Esophagus squamous epithelium (tissue), 5 donors: ENCODE measurements around the gene MYO3B. TPM values are rescaled to one million over a fixed set of nuclear protein-coding genes. Genes with fewer than 3 reads are reported as not detected.

ENCODE experiments used
- DNase-seq: peaks from one replicate; lab custom pipeline; 2025; lab: John Stamatoyannopoulos, UW
- H3K27ac ChIP-seq, 4 donors: fragments of 200-600 bp; sonication (generic); one replicate each; pipeline ENCODE4 v1.5.1; 2016 to 2019; ENCODE audit warnings: mild to moderate bottlenecking in 1 of 4
- H3K27me3 ChIP-seq, 4 donors: fragments of 200-600 bp; sonication (generic); 1 replicate in 3 of 4; 2 replicates in 1 of 4; pipeline versions ENCODE4 v1.5.1 to v1.6.0; 2017 to 2021; ENCODE audit warnings: antibody characterized with exemption in 1 of 4
- H3K36me3 ChIP-seq, 3 donors: fragments of 200-600 bp; sonication (generic); one replicate each; pipeline ENCODE4 v1.5.1; 2016 to 2019
- H3K4me1 ChIP-seq, 3 donors: fragments of 200-600 bp; sonication (generic); one replicate each; pipeline ENCODE4 v1.5.1; 2017 to 2019
- H3K4me3 ChIP-seq, 4 donors: fragments of 200-600 bp; sonication (generic); 1 replicate in 3 of 4; 2 replicates in 1 of 4; pipeline ENCODE4 v1.5.1; 2016 to 2019; ENCODE audit warnings: mild to moderate bottlenecking in 2 of 4, moderate library complexity in 1 of 4
- H3K9me3 ChIP-seq, 3 donors: fragments of 200-600 bp; sonication (generic); one replicate each; pipeline ENCODE4 v1.5.1; 2016 to 2019
- POLR2A ChIP-seq, 4 donors: fragments of 450-650 bp; IDR thresholded peaks; one replicate each; pipeline ENCODE4 v1.6.1; 2017; ENCODE audit warnings: antibody characterized with exemption in 4 of 4, mild to moderate bottlenecking in 4 of 4, moderate library complexity in 3 of 4
- WGBS, 2 donors: methylation state at CpG; one replicate each; pipeline ENCODE4 v1.1.5; 2018; 5-methylcytosine and 5-hydroxymethylcytosine counted together
- intact Hi-C: fragments of 100-400 bp; cut with DNase I; formaldehyde crosslinking; loops from one replicate; pipeline ENCODE4 v1.15.0; 2022
- total RNA-seq, 4 donors: library from RNA; depleted of rRNA; stranded (reverse); fragments of >200 nt; gene quantifications; one replicate each; pipeline ENCODE4 v1.1.0, GENCODE V29; 2016
- TF ChIP-seq, protein P1 (sequence below), 6 experiments: fragments of 450-650 bp in 4 of 6; fragments of 200-600 bp in 2 of 6; sonication (generic) in 2 of 6; IDR thresholded peaks; one replicate each; pipeline ENCODE4 v1.5.1; 2016 to 2019; ENCODE audit warnings: antibody characterized with exemption in 6 of 6, mild to moderate bottlenecking in 4 of 6, moderate library complexity in 4 of 6
- donor health status: DM: yes; HTN: yes; CAD: no.

The MYO3B gene
- total RNA-seq, 4 donors from 2014 or later: 0.15 to 0.38 (median 0.18) TPM

DNA sequence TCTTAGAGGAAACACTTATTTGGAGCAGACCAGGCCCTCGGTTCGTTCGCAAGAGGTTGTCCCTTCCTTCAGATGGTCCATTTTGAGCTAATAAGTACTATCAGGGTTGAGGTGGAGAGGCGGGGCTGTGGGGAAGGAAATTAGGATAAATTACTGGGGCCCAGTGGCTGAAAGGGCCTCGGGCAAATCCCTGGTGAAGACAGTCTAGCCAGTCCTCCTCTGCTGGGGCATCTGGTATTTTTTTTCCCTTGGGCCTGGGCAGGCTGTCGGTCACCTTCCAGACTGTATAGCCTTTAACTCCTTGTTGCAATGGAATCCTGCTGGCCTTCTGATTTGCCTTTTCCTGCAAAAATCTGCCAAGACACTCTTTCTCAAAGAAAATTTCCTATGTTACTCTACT is 1.7 kb upstream of the MYO3B start:
- Histone ChIP-seq H3K4me3 (no peak overlapping the region), H3K9me3 (no peaks in the 10 kb centered on the region), H3K4me1 (peaks cover 3 to 26% (median 4%) of the 10 kb centered on the region in 3 donors), H3K27ac (no peak overlapping the region), H3K27me3 (no peaks in the 10 kb centered on the region), H3K36me3 (no peaks in the 10 kb centered on the region)
- intact Hi-C loops: no loop called here
- TF ChIP-seq, protein P1, sequence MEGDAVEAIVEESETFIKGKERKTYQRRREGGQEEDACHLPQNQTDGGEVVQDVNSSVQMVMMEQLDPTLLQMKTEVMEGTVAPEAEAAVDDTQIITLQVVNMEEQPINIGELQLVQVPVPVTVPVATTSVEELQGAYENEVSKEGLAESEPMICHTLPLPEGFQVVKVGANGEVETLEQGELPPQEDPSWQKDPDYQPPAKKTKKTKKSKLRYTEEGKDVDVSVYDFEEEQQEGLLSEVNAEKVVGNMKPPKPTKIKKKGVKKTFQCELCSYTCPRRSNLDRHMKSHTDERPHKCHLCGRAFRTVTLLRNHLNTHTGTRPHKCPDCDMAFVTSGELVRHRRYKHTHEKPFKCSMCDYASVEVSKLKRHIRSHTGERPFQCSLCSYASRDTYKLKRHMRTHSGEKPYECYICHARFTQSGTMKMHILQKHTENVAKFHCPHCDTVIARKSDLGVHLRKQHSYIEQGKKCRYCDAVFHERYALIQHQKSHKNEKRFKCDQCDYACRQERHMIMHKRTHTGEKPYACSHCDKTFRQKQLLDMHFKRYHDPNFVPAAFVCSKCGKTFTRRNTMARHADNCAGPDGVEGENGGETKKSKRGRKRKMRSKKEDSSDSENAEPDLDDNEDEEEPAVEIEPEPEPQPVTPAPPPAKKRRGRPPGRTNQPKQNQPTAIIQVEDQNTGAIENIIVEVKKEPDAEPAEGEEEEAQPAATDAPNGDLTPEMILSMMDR (IDR thresholded peaks at IDR 0.05): no peak
- TF ChIP-seq POLR2A (IDR thresholded peaks at IDR 0.05): no peak
- 74 to 85% methylated on average over 6 of the region's 6 CpGs for WGBS, 2 donors
- no peak for DNase-seq

DNA sequence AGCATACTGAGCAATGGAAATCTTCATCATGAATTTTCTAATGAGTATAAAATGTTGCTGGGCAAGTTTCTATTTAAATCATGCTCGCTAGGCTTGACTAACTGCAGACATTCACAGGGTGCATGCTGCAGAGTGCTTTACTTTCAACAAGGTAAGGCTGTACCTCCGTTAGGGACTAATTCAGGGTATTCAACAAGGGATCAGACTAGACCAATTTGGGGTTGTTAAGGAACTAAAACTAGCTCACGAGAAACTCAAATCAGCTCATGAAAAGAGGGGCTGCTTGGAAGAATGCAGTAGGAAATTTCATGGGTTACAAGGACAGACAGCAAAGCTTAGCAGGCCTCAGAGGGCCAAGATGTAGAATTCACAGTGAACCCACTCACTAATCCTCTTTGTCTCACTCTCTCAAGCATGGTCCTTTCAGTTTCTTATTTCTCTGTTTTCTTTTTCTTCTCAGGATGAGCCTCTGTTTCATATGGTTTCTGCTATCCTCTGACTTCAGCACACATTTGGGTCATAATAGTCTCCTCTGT is 2.2 kb downstream of the MYO3B start:
- H3K27ac ChIP-seq: no peak overlapping the region
- intact Hi-C loops: no loop called here
- DNase-seq: no peak
- H3K27me3 ChIP-seq: no peaks in the 10 kb centered on the region
- H3K4me1 ChIP-seq: peaks cover 3 to 26% (median 4%) of the 10 kb centered on the region in 3 donors
- H3K4me3 ChIP-seq: no peak overlapping the region
- H3K9me3 ChIP-seq: peaks cover 0 to 2% (median 0%) of the 10 kb centered on the region in 3 donors
- H3K36me3 ChIP-seq: no peaks in the 10 kb centered on the region
- WGBS, 2 donors: 53 to 69% methylated on average over 3 of the region's 3 CpGs
- TF ChIP-seq, protein P1 (IDR thresholded peaks at IDR 0.05): no peak
- TF ChIP-seq POLR2A (IDR thresholded peaks at IDR 0.05): no peak

DNA sequence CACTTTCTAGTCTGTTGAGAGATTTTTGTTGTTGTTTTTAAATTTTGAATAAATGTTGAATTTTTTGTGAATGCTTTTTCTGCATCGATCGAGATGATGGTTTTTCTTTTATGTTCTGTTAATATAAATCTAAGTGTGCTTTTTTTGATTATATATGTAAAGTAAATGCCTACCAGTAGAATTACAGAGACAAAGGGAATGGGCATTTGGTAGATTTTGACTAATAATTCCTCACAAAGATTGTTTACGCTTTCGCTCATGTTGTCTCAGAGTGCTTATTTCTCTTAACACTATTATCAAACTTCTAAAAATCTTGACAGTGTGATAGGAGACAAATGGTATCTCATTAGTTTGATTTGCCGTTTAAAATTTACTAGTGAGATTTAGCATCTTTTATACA is 3.7 kb downstream of the MYO3B start:
- 91 to 93% methylated on average over 5 of the region's 5 CpGs for WGBS, 2 donors
- Histone ChIP-seq H3K36me3 (no peaks in the 10 kb centered on the region), H3K27ac (no peak overlapping the region), H3K4me1 (peaks cover 3 to 26% (median 4%) of the 10 kb centered on the region in 3 donors), H3K27me3 (no peaks in the 10 kb centered on the region), H3K9me3 (peaks cover 0 to 12% (median 3%) of the 10 kb centered on the region in 3 donors), H3K4me3 (no peak overlapping the region)
- no peak for DNase-seq
- intact Hi-C loops: no loop called here
- TF ChIP-seq, protein P1 (IDR thresholded peaks at IDR 0.05): no peak
- no peak for TF ChIP-seq POLR2A (IDR thresholded peaks at IDR 0.05)

GRCh38 chr2:170185319-170185718 is 7.4 kb downstream of the MYO3B start:
- Histone ChIP-seq H3K27me3 (no peaks in the 10 kb centered on the region), H3K27ac (no peak overlapping the region), H3K4me1 (peaks cover 0 to 3% (median under 1%) of the 10 kb centered on the region in 3 donors), H3K36me3 (no peaks in the 10 kb centered on the region), H3K4me3 (no peak overlapping the region), H3K9me3 (peaks cover 0 to 12% (median 3%) of the 10 kb centered on the region in 3 donors)
- no peak for TF ChIP-seq POLR2A (IDR thresholded peaks at IDR 0.05)
- TF ChIP-seq, protein P1 (IDR thresholded peaks at IDR 0.05): no peak
- DNase-seq: no peak
- intact Hi-C loops: no loop called here

GRCh38 chr2:170189757-170190156 is 11.8 kb downstream of the MYO3B start:
- no peak overlapping the region for H3K27ac ChIP-seq
- H3K4me3 ChIP-seq: no peak overlapping the region
- intact Hi-C loops: no loop called here
- DNase-seq: no peak
- no peaks in the 10 kb centered on the region for H3K4me1 ChIP-seq
- H3K36me3 ChIP-seq: no peaks in the 10 kb centered on the region
- TF ChIP-seq, protein P1 (IDR thresholded peaks at IDR 0.05): no peak
- no peak for TF ChIP-seq POLR2A (IDR thresholded peaks at IDR 0.05)
- H3K9me3 ChIP-seq: peaks cover 0 to 20% (median 3%) of the 10 kb centered on the region in 3 donors
- no peaks in the 10 kb centered on the region for H3K27me3 ChIP-seq
